ENCODE measurements around the gene VSNL1. TPM values are rescaled to one million over a fixed set of nuclear protein-coding genes. Genes with fewer than 3 reads are reported as not detected.

VSNL1 gene
- total and polyA plus RNA-seq, 2 experiments from 2014 or later, result 102 to 112 TPM

DNA sequence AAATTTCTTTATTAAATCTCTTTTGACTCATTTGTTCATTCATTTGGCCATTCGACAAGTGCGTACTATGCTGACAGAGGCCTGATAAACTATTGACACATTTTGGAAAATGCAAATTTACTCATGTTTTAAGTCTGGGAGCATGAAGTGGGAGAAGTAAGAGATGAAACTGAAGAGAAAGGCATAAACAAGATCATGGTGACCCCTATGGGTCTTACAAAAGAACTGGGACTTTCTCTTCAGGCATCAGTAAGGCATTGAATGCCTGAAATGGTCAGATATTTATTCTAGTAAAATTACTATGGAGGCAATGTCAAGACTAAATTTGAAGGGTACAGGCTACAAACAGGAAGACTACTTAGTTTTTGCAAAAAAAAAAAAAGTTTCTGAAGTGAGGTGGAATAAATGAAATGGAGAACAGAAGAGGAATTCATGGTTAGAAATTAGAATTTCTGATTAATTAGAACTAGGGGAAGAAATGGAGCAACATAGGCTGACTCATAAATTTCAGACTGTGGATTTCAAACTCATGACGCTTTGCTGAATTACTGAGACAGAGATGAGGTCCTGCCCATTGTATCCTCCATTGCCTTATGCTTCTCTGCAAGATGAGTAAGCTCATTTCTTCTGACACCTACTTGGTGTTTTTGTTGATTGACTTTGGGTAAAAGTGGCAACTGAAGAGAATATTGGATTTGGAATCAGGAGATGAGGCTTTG lies 32.7 kb downstream of the VSNL1 start:
- peaks cover 98% of the 10 kb centered on the region for H3K79me2 ChIP-seq (replicated peaks; ENCODE audit: insufficient read depth)
- peaks cover 32% of the 10 kb centered on the region for H4K20me1 ChIP-seq (replicated peaks; ENCODE audit: insufficient read depth)
- TF ChIP-seq, protein P1, sequence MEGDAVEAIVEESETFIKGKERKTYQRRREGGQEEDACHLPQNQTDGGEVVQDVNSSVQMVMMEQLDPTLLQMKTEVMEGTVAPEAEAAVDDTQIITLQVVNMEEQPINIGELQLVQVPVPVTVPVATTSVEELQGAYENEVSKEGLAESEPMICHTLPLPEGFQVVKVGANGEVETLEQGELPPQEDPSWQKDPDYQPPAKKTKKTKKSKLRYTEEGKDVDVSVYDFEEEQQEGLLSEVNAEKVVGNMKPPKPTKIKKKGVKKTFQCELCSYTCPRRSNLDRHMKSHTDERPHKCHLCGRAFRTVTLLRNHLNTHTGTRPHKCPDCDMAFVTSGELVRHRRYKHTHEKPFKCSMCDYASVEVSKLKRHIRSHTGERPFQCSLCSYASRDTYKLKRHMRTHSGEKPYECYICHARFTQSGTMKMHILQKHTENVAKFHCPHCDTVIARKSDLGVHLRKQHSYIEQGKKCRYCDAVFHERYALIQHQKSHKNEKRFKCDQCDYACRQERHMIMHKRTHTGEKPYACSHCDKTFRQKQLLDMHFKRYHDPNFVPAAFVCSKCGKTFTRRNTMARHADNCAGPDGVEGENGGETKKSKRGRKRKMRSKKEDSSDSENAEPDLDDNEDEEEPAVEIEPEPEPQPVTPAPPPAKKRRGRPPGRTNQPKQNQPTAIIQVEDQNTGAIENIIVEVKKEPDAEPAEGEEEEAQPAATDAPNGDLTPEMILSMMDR (conservative IDR thresholded peaks at IDR 0.05; ENCODE audit: low read depth in 2 of 2), result peak; percentile 46 to 61
- TF ChIP-seq, protein P2, sequence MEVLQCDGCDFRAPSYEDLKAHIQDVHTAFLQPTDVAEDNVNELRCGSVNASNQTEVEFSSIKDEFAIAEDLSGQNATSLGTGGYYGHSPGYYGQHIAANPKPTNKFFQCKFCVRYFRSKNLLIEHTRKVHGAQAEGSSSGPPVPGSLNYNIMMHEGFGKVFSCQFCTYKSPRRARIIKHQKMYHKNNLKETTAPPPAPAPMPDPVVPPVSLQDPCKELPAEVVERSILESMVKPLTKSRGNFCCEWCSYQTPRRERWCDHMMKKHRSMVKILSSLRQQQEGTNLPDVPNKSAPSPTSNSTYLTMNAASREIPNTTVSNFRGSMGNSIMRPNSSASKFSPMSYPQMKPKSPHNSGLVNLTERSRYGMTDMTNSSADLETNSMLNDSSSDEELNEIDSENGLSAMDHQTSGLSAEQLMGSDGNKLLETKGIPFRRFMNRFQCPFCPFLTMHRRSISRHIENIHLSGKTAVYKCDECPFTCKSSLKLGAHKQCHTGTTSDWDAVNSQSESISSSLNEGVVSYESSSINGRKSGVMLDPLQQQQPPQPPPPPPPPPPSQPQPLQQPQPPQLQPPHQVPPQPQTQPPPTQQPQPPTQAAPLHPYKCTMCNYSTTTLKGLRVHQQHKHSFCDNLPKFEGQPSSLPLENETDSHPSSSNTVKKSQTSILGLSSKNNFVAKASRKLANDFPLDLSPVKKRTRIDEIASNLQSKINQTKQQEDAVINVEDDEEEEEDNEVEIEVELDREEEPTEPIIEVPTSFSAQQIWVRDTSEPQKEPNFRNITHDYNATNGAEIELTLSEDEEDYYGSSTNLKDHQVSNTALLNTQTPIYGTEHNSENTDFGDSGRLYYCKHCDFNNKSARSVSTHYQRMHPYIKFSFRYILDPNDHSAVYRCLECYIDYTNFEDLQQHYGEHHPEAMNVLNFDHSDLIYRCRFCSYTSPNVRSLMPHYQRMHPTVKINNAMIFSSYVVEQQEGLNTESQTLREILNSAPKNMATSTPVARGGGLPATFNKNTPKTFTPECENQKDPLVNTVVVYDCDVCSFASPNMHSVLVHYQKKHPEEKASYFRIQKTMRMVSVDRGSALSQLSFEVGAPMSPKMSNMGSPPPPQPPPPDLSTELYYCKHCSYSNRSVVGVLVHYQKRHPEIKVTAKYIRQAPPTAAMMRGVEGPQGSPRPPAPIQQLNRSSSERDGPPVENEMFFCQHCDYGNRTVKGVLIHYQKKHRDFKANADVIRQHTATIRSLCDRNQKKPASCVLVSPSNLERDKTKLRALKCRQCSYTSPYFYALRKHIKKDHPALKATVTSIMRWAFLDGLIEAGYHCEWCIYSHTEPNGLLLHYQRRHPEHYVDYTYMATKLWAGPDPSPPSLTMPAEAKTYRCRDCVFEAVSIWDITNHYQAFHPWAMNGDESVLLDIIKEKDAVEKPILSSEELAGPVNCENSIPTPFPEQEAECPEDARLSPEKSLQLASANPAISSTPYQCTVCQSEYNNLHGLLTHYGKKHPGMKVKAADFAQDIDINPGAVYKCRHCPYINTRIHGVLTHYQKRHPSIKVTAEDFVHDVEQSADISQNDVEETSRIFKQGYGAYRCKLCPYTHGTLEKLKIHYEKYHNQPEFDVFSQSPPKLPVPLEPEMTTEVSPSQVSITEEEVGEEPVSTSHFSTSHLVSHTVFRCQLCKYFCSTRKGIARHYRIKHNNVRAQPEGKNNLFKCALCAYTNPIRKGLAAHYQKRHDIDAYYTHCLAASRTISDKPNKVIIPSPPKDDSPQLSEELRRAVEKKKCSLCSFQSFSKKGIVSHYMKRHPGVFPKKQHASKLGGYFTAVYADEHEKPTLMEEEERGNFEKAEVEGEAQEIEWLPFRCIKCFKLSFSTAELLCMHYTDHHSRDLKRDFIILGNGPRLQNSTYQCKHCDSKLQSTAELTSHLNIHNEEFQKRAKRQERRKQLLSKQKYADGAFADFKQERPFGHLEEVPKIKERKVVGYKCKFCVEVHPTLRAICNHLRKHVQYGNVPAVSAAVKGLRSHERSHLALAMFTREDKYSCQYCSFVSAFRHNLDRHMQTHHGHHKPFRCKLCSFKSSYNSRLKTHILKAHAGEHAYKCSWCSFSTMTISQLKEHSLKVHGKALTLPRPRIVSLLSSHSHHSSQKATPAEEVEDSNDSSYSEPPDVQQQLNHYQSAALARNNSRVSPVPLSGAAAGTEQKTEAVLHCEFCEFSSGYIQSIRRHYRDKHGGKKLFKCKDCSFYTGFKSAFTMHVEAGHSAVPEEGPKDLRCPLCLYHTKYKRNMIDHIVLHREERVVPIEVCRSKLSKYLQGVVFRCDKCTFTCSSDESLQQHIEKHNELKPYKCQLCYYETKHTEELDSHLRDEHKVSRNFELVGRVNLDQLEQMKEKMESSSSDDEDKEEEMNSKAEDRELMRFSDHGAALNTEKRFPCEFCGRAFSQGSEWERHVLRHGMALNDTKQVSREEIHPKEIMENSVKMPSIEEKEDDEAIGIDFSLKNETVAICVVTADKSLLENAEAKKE (CRISPR knock-in tag; IDR thresholded peaks at IDR 0.05), result no peak
- TF ChIP-seq EZH2 (IDR thresholded peaks at IDR 0.05; ENCODE audit: low read depth, unreplicated experiment), result no peak
- TF ChIP-seq, protein P3, sequence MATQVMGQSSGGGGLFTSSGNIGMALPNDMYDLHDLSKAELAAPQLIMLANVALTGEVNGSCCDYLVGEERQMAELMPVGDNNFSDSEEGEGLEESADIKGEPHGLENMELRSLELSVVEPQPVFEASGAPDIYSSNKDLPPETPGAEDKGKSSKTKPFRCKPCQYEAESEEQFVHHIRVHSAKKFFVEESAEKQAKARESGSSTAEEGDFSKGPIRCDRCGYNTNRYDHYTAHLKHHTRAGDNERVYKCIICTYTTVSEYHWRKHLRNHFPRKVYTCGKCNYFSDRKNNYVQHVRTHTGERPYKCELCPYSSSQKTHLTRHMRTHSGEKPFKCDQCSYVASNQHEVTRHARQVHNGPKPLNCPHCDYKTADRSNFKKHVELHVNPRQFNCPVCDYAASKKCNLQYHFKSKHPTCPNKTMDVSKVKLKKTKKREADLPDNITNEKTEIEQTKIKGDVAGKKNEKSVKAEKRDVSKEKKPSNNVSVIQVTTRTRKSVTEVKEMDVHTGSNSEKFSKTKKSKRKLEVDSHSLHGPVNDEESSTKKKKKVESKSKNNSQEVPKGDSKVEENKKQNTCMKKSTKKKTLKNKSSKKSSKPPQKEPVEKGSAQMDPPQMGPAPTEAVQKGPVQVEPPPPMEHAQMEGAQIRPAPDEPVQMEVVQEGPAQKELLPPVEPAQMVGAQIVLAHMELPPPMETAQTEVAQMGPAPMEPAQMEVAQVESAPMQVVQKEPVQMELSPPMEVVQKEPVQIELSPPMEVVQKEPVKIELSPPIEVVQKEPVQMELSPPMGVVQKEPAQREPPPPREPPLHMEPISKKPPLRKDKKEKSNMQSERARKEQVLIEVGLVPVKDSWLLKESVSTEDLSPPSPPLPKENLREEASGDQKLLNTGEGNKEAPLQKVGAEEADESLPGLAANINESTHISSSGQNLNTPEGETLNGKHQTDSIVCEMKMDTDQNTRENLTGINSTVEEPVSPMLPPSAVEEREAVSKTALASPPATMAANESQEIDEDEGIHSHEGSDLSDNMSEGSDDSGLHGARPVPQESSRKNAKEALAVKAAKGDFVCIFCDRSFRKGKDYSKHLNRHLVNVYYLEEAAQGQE (IDR thresholded peaks at IDR 0.05; ENCODE audit: unreplicated experiment), result no peak
- H3K27me3 Mint-ChIP-seq (ENCODE audit: insufficient read depth, low read depth, poor library complexity), result peaks cover 2% of the 10 kb centered on the region
- H3K4me3 Mint-ChIP-seq, result no peak overlapping the region
- no peak overlapping the region for H3K4me2 ChIP-seq
- no peak overlapping the region for H3K27ac Mint-ChIP-seq
- no peak overlapping the region for H3K27ac ChIP-seq (ENCODE audit: low read depth)
- H3K4me3 ChIP-seq, result no peak overlapping the region
- DNase-seq (ENCODE audit: low spot score) (peak; percentile 43), ATAC-seq (peak; percentile 70)
- H3K36me3 ChIP-seq (ENCODE audit: insufficient read depth), result no peaks in the 10 kb centered on the region
- H3K4me1 Mint-ChIP-seq, result peaks cover 32% of the 10 kb centered on the region
- H3K9me2 ChIP-seq (ENCODE audit: insufficient read depth), result 0 out of 2 replicates have a peak, but pooled peaks cover 2% of the 10 kb centered on the region
- peaks cover 16% of the 10 kb centered on the region for H3K36me3 Mint-ChIP-seq (ENCODE audit: low read depth)
- H3K27me3 ChIP-seq (ENCODE audit: insufficient read depth), result no peaks in the 10 kb centered on the region
- no peaks in the 10 kb centered on the region for H3K9me3 Mint-ChIP-seq
- no peaks in the 10 kb centered on the region for H3F3A ChIP-seq (replicated peaks; ENCODE audit: low read depth)
- no peak overlapping the region for H2AFZ ChIP-seq
- H3K4me1 ChIP-seq (ENCODE audit: insufficient read depth), result peaks cover 36% of the 10 kb centered on the region

Data from GM23338 (cell line).